Measurements from ENCODE around the gene CADM2.

DNA sequence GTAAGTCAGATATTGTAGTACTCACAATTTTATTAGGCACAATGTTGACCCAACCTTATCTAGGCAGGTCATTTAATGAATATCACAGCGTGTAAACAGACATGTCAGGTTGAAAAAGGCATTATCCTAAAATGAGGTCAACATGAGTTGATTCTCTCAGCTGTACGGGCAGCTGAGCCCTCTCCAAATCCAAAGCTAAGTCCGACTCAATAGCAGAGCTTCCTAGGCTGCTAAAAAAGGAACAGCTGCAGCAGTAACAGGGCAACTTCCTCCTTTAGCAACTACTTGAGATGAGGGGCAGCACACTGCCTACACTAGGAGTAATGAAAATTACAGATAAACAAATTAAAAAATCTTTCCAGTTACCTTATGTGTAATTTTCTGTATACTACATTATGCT lies 189.2 kb downstream of the CADM2 start:
- no peak for TF ChIP-seq CTCF (conservative IDR thresholded peaks at IDR 0.05)
- TF ChIP-seq ZFX (IDR thresholded peaks at IDR 0.05), result no peak
